ENCODE data around the gene CDC123. TPM values are rescaled to one million over a fixed set of nuclear protein-coding genes. Genes with fewer than 3 reads are reported as not detected.

The CDC123 gene, protein sequence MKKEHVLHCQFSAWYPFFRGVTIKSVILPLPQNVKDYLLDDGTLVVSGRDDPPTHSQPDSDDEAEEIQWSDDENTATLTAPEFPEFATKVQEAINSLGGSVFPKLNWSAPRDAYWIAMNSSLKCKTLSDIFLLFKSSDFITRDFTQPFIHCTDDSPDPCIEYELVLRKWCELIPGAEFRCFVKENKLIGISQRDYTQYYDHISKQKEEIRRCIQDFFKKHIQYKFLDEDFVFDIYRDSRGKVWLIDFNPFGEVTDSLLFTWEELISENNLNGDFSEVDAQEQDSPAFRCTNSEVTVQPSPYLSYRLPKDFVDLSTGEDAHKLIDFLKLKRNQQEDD
- 30.4 TPM for total RNA-seq

DNA sequence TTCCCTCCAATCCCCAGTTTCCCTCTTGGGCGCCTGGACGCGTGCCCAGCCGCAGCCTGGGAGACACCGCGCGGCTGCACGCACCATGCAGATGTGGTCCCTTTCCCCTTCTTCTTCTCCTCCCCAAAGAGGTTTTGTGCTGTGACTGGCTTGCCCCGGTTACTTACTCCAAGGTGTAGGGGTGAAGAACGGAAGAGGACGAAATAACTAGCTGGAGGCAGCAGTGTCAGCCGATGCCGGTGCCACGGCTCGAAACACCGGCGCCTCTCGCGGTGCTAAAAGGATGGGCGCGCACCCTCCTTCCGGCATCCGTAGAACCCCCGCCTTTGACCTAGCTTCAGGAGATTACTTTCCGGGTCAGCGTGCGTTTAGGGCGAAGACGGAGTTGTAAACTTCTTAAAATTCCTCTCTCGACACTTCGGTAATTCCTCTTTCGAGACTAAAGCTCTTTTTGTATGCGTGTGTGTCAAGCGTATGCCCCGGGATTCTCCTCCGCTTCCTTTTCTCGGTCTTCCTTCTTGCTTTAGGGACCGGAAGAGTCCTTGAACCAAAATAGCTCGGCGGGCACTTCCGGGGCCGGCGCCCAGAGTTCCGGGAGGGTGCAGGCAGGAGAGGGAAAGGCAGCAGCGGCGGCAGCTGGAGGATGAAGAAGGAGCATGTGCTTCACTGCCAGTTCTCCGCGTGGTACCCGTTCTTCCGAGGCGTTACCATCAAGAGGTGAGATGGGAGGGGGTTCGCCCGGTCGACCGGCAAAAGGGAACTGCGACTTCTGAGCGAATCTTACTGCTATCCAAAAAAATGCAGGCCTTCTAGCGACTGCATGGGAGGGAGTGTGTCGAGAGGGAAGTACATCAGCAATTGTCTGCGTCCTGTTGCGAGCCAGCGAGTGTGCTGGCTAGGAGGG lies at the start of gene CDC123, which contains the start of gene NUDT5:
Gene CDC123 (plus strand): TSS at position 586 of the 904 bp plus-strand sequence. CDS start 58 bp downstream, at position 644.
Gene NUDT5 (minus strand): TSS at position 289 of the 904 bp plus-strand sequence. CDS start 9,600 bp downstream, outside the sequence.
- TF ChIP-seq, protein P1, sequence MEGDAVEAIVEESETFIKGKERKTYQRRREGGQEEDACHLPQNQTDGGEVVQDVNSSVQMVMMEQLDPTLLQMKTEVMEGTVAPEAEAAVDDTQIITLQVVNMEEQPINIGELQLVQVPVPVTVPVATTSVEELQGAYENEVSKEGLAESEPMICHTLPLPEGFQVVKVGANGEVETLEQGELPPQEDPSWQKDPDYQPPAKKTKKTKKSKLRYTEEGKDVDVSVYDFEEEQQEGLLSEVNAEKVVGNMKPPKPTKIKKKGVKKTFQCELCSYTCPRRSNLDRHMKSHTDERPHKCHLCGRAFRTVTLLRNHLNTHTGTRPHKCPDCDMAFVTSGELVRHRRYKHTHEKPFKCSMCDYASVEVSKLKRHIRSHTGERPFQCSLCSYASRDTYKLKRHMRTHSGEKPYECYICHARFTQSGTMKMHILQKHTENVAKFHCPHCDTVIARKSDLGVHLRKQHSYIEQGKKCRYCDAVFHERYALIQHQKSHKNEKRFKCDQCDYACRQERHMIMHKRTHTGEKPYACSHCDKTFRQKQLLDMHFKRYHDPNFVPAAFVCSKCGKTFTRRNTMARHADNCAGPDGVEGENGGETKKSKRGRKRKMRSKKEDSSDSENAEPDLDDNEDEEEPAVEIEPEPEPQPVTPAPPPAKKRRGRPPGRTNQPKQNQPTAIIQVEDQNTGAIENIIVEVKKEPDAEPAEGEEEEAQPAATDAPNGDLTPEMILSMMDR (IDR thresholded peaks at IDR 0.05), result peak in 1 of 3 experiments; percentile 2
- TF ChIP-seq POLR2A (IDR thresholded peaks at IDR 0.05) (no peak), POLR2AphosphoS5 (IDR thresholded peaks at IDR 0.05; ENCODE audit: insufficient read depth in 1 of 2, low read depth in 1 of 2) (peak; percentile 85 to 95)
- peaks cover 0 to 16% of the 10 kb centered on the region in 2 donors for H3K36me3 ChIP-seq
- H3K4me3 ChIP-seq, result peak within 1 kb of the TSS; percentile 73 to 79
- H3K27ac ChIP-seq, result peak within 1 kb of the TSS; percentile 92
- H3K9me3 ChIP-seq, result no peaks in the 10 kb centered on the region
- H3K27me3 ChIP-seq, result no peaks in the 10 kb centered on the region
- H3K4me1 ChIP-seq, result peaks cover 40% of the 10 kb centered on the region
- peak in 1 of 2 donors; percentile 88 for DNase-seq (ENCODE audit: extremely low spot score in 2 of 2)
- intact Hi-C loops (cut with DNase I), result no loop called here

DNA sequence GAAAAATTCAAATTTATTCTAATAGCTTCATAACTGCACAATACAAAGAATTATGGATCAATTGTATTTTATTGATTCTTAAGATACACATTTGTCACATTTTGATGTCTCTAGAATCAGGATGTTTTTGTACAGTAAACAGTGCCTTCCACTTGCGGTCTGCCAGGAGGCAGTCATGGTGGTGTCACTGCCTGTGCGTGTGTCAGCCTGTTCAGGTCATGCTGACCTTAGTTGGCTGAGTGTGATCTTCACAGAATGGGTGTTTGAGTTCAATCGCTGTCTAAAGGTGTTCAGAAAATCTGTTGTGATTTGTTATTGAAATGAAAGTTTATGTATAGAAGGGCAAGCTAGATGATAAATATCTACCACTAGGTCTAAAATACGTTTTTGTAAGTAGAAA lies 45.8 kb upstream of the CDC123 start:
- Histone ChIP-seq H3K9me3 (no peaks in the 10 kb centered on the region), H3K4me3 (no peak overlapping the region), H3K4me1 (peaks cover 8% of the 10 kb centered on the region), H3K27ac (no peak overlapping the region), H3K36me3 (peaks cover 0 to 32% of the 10 kb centered on the region in 2 donors), H3K27me3 (no peaks in the 10 kb centered on the region)
- intact Hi-C loops (cut with DNase I), result no loop called here
- TF ChIP-seq, protein P1 (IDR thresholded peaks at IDR 0.05), result no peak
- TF ChIP-seq POLR2AphosphoS5 (IDR thresholded peaks at IDR 0.05; ENCODE audit: insufficient read depth in 1 of 2, low read depth in 1 of 2), result no peak
- TF ChIP-seq POLR2A (IDR thresholded peaks at IDR 0.05), result no peak
- DNase-seq (ENCODE audit: extremely low spot score in 2 of 2), result no peak

DNA sequence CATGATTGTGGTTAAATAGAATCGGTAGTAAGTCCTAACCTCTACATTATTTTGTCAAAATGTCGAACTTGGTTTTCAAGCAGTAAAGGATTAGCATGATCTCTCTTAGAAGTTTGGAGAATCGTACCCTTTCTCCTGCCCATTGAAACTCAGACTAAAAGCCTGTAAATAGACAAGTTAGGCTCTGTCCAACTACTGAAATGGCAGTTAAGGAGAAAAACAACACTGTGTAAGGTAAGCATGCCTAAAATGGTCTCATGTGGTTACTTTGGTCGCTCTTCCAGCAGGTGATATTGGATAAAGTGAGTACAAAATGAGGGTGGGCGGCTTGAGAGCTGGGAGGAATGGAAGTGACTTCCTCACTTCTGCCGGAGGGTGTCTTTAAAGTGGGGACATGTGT lies 41.5 kb upstream of the CDC123 start:
- no peak overlapping the region for H3K27ac ChIP-seq
- H3K36me3 ChIP-seq, result peaks cover 0 to 54% of the 10 kb centered on the region in 2 donors
- TF ChIP-seq, protein P1 (IDR thresholded peaks at IDR 0.05), result no peak
- TF ChIP-seq POLR2A (IDR thresholded peaks at IDR 0.05), result no peak
- TF ChIP-seq POLR2AphosphoS5 (IDR thresholded peaks at IDR 0.05; ENCODE audit: insufficient read depth in 1 of 2, low read depth in 1 of 2), result no peak
- H3K4me3 ChIP-seq, result no peak overlapping the region
- H3K27me3 ChIP-seq, result no peaks in the 10 kb centered on the region
- intact Hi-C loops (cut with DNase I), result no loop called here
- no peak for DNase-seq (ENCODE audit: extremely low spot score in 2 of 2)
- H3K9me3 ChIP-seq, result no peaks in the 10 kb centered on the region
- peaks cover 8% of the 10 kb centered on the region for H3K4me1 ChIP-seq

DNA sequence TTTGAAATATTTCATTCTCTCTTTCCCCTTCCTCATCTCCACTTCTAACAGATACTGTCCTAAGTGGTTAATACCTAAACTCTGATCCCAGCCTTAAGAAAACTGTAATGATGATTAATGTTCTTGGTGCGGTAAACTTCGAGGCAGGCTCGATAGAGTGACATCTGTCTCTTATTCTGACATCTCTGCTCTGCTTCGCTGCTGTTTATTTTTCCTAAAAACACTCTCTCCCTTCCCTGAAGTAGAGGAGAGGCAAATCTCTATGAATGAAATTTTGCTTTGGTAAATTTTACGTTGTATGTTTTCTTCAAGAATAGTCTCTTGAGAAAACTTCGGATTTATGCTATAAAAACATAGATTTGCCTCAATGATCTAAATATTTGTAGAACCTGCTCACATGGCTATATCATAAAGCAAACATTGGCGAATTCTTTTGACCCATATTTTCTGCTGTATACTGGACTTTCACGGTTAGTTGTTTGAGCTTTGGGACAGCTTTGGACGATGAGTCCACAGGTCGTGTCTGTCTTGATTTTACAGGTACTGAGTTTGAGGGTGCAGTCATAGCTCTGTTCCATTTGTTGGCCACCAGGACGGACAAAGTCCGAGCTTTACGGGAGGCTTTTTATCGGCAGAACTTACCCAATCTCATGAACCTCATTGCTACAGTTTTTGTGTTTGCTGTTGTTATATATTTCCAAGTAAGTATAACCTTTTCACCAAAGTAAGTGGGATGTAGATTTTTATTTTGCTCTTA lies 39.4 kb upstream of the CDC123 start:
- Histone ChIP-seq H3K36me3 (peaks cover 0 to 56% of the 10 kb centered on the region in 2 donors), H3K9me3 (no peaks in the 10 kb centered on the region), H3K4me1 (peaks cover 8% of the 10 kb centered on the region), H3K27ac (no peak overlapping the region), H3K27me3 (no peaks in the 10 kb centered on the region), H3K4me3 (no peak overlapping the region)
- TF ChIP-seq POLR2AphosphoS5 (IDR thresholded peaks at IDR 0.05; ENCODE audit: insufficient read depth in 1 of 2, low read depth in 1 of 2), result no peak
- TF ChIP-seq, protein P1 (IDR thresholded peaks at IDR 0.05), result no peak
- no peak for DNase-seq (ENCODE audit: extremely low spot score in 2 of 2)
- intact Hi-C loops (cut with DNase I), result no loop called here

Data from vagina (tissue), 2 donors.